ENCODE measurements around the gene TFDP3.
A peak's percentile ranks its signal among the peaks of the same experiment; 100 is the strongest.

TFDP3 gene

DNA sequence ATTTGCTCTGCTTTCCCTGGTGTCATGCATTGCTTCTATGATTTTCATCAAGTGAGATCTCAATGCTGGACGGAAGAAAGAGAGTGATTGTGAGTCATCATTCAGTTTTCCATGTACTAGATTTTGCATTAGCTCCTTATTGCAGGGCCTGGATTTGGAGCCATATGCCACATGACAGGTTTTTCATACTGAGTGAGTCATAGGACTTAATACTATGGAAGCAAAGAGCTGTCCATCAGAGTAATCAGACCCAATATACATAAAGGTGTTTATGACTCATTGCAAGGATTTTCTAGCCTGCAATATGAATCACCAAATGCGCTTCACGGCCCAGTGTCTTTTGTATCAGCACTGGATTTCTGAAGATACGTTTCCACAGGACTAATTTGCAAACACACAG, 11.2 kb upstream of the TFDP3 start:
- H2AFZ ChIP-seq (ENCODE audit: low read depth, low read length) = no peak overlapping the region
- no peaks in the 10 kb centered on the region for H3K27me3 ChIP-seq (ENCODE audit: low read depth, low read length)
- H3K4me2 ChIP-seq (ENCODE audit: low read length) = no peak overlapping the region

DNA sequence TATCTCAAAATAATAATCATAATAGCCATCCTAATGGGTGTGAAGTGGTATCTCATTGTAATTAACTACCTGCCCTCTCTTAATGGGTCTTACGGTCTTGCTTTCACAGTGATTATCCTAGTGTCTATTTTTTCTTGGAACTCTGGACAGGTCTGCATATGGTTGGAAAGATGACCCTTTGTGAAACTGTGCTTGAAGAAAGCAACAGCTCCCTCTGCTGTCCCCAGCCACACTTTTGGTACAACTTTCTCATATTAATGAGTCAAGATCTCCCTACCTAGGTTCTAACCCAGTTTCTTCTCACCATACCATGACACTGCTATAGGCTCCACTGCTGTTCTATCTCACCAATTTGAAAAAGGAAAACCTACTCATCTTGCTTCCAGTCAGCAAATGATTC, 2.4 kb downstream of the TFDP3 start:
- no peaks in the 10 kb centered on the region for H3K79me2 ChIP-seq (ENCODE audit: low read length)
- no peaks in the 10 kb centered on the region for H4K20me1 ChIP-seq (ENCODE audit: insufficient read depth, low read length)
- no peak overlapping the region for H3K9ac ChIP-seq (ENCODE audit: low read length)
- H3K9me3 ChIP-seq (ENCODE audit: insufficient read depth, low read length) = no peaks in the 10 kb centered on the region
- H2AFZ ChIP-seq (ENCODE audit: low read depth, low read length) = no peak overlapping the region
- H3K4me3 ChIP-seq (ENCODE audit: low read length) = no peak overlapping the region
- H3K27me3 ChIP-seq (ENCODE audit: low read depth, low read length) = no peaks in the 10 kb centered on the region
- H3K27ac ChIP-seq (ENCODE audit: low read length) = no peak overlapping the region
- no peaks in the 10 kb centered on the region for H3K36me3 ChIP-seq (replicated peaks; ENCODE audit: low read depth, low read length)
- peaks cover 10% of the 10 kb centered on the region for H3K4me1 ChIP-seq (ENCODE audit: low read length)
- TF ChIP-seq EZH2phosphoT487 (IDR thresholded peaks at IDR 0.05; ENCODE audit: low read depth) = no peak
- TF ChIP-seq, protein P1, sequence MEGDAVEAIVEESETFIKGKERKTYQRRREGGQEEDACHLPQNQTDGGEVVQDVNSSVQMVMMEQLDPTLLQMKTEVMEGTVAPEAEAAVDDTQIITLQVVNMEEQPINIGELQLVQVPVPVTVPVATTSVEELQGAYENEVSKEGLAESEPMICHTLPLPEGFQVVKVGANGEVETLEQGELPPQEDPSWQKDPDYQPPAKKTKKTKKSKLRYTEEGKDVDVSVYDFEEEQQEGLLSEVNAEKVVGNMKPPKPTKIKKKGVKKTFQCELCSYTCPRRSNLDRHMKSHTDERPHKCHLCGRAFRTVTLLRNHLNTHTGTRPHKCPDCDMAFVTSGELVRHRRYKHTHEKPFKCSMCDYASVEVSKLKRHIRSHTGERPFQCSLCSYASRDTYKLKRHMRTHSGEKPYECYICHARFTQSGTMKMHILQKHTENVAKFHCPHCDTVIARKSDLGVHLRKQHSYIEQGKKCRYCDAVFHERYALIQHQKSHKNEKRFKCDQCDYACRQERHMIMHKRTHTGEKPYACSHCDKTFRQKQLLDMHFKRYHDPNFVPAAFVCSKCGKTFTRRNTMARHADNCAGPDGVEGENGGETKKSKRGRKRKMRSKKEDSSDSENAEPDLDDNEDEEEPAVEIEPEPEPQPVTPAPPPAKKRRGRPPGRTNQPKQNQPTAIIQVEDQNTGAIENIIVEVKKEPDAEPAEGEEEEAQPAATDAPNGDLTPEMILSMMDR (IDR thresholded peaks at IDR 0.05; ENCODE audit: low read depth, low read length) = peak; percentile 57
- no peak overlapping the region for H3K4me2 ChIP-seq (ENCODE audit: low read length)

More for the DNA sequence above, 11.2 kb upstream of the TFDP3 start:
- no peaks in the 10 kb centered on the region for H3K9me3 ChIP-seq (ENCODE audit: insufficient read depth, low read length)
- no peak overlapping the region for H3K27ac ChIP-seq (ENCODE audit: low read length)
- TF ChIP-seq, protein P1 (IDR thresholded peaks at IDR 0.05; ENCODE audit: low read depth, low read length) = no peak
- TF ChIP-seq EZH2phosphoT487 (IDR thresholded peaks at IDR 0.05; ENCODE audit: low read depth) = no peak
- H3K36me3 ChIP-seq (replicated peaks; ENCODE audit: low read depth, low read length) = no peaks in the 10 kb centered on the region
- H4K20me1 ChIP-seq (ENCODE audit: insufficient read depth, low read length) = no peaks in the 10 kb centered on the region
- H3K9ac ChIP-seq (ENCODE audit: low read length) = no peak overlapping the region
- H3K4me3 ChIP-seq (ENCODE audit: low read length) = no peak overlapping the region
- H3K79me2 ChIP-seq (ENCODE audit: low read length) = no peaks in the 10 kb centered on the region
- no peaks in the 10 kb centered on the region for H3K4me1 ChIP-seq (ENCODE audit: low read length)

DNA sequence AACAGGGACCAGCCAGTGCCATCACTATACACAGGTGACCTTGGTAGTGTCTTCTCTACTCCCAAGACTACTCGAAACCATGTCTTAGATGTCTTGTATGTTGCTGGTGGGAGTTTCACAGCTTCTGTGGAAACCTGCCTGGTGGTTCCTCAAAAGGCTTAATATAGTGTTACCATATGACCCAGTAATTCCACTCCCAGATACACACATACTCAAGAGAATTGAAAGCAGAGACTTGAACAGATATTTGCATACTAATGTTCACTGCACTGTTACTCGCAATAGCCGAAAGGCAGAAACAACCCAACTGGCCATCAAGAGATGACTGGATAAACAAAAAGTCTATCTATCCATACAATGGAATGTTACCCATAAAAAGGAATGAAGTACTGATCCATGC, 3.1 kb downstream of the TFDP3 start:
- H3K4me1 ChIP-seq (ENCODE audit: low read length) = peaks cover 10% of the 10 kb centered on the region
- no peaks in the 10 kb centered on the region for H4K20me1 ChIP-seq (ENCODE audit: insufficient read depth, low read length)
- no peak overlapping the region for H3K27ac ChIP-seq (ENCODE audit: low read length)
- no peaks in the 10 kb centered on the region for H3K79me2 ChIP-seq (ENCODE audit: low read length)
- H3K4me2 ChIP-seq (ENCODE audit: low read length) = peak overlapping the region; percentile 20; the same call in 1 of the 2 replicates
- TF ChIP-seq EZH2phosphoT487 (IDR thresholded peaks at IDR 0.05; ENCODE audit: low read depth) = no peak
- TF ChIP-seq, protein P1 (IDR thresholded peaks at IDR 0.05; ENCODE audit: low read depth, low read length) = no peak
- no peaks in the 10 kb centered on the region for H3K36me3 ChIP-seq (replicated peaks; ENCODE audit: low read depth, low read length)
- no peak overlapping the region for H2AFZ ChIP-seq (ENCODE audit: low read depth, low read length)
- H3K27me3 ChIP-seq (ENCODE audit: low read depth, low read length) = no peaks in the 10 kb centered on the region
- H3K9me3 ChIP-seq (ENCODE audit: insufficient read depth, low read length) = no peaks in the 10 kb centered on the region
- no peak overlapping the region for H3K4me3 ChIP-seq (ENCODE audit: low read length)
- H3K9ac ChIP-seq (ENCODE audit: low read length) = no peak overlapping the region

DNA sequence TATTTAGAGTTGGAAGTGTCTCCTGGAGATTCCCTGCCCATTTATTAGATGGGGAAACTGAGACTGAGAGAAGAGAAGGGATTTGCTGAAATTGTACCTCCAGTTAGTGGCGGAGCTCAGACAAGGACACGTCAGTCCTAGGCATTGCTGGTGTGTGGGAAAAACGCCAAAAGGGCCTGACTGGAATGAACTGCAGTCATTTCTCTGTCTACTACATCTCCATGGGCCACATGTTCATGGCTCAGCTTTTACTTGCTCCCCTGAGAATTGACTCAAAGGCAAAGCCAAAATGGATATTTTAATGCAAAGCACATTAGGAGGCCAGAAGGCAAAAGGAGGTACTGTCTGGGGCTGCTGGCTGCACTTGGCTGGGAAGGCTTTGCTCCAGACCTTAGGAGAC, 3.9 kb downstream of the TFDP3 start:
- Histone ChIP-seq H3K36me3 (replicated peaks; ENCODE audit: low read depth, low read length) (no peaks in the 10 kb centered on the region), H4K20me1 (ENCODE audit: insufficient read depth, low read length) (no peaks in the 10 kb centered on the region), H3K9ac (ENCODE audit: low read length) (no peak overlapping the region), H3K9me3 (ENCODE audit: insufficient read depth, low read length) (no peaks in the 10 kb centered on the region), H3K4me1 (ENCODE audit: low read length) (peaks cover 10% of the 10 kb centered on the region), H3K79me2 (ENCODE audit: low read length) (no peaks in the 10 kb centered on the region), H3K4me2 (ENCODE audit: low read length) (no peak overlapping the region), H2AFZ (ENCODE audit: low read depth, low read length) (no peak overlapping the region), H3K4me3 (ENCODE audit: low read length) (no peak overlapping the region), H3K27me3 (ENCODE audit: low read depth, low read length) (no peaks in the 10 kb centered on the region), H3K27ac (ENCODE audit: low read length) (no peak overlapping the region)
- TF ChIP-seq, protein P1 (IDR thresholded peaks at IDR 0.05; ENCODE audit: low read depth, low read length) = no peak
- no peak for TF ChIP-seq EZH2phosphoT487 (IDR thresholded peaks at IDR 0.05; ENCODE audit: low read depth)

All from OCI-LY3 (cell line).